Activated CD8-positive, alpha-beta T cell treated with anti-CD3 and anti-CD28 coated beads for 36 hours (primary cell): ENCODE measurements around the gene TTC28. TPM values are rescaled to one million over a fixed set of nuclear protein-coding genes. Genes with fewer than 3 reads are reported as not detected.

Source experiments
- ATAC-seq: fragments of 200-7000 bp; cut with Tn5 transposase; one replicate; pipeline ENCODE4 v1.10.0; 2021; ENCODE audit warnings: mild to moderate bottlenecking, moderate library complexity
- CTCF ChIA-PET: fragments of 350-600 bp; sonication (Branson Sonifier 250); formaldehyde crosslinking; loops from one replicate; lab custom pipeline; 2021; ENCODE audit warnings: antibody characterized with exemption; lab: Charles Lee
- POLR2A ChIA-PET: fragments of 350-600 bp; sonication (Branson Sonifier 250); formaldehyde crosslinking; loops from one replicate; lab custom pipeline; 2021; ENCODE audit warnings: antibody characterized with exemption; lab: Charles Lee
- DNase-seq: peaks from one replicate; pipeline ENCODE4 v3.0.0-alpha.2; 2020
- H3K27ac Mint-ChIP-seq: one replicate; pipeline ENCODE4 v1.8.0; 2021; ENCODE audit warnings: mild to moderate bottlenecking, mixed read lengths
- H3K27me3 Mint-ChIP-seq: one replicate; pipeline ENCODE4 v1.8.0; 2021; ENCODE audit warnings: mixed read lengths
- H3K36me3 Mint-ChIP-seq: one replicate; pipeline ENCODE4 v1.8.0; 2021; ENCODE audit warnings: low read depth, mixed read lengths
- H3K4me1 Mint-ChIP-seq: one replicate; pipeline ENCODE4 v1.8.0; 2021; ENCODE audit warnings: low read depth, mixed read lengths
- H3K4me3 Mint-ChIP-seq: one replicate; pipeline ENCODE4 v1.8.0; 2021; ENCODE audit warnings: mild to moderate bottlenecking, moderate library complexity, mixed read lengths
- H3K9me3 Mint-ChIP-seq: one replicate; pipeline ENCODE4 v1.8.0; 2021; ENCODE audit warnings: mixed read lengths
- intact Hi-C: fragments of 100-400 bp; cut with micrococcal nuclease; formaldehyde crosslinking; loops from one replicate; pipeline ENCODE4 v1.10.0; 2022
- total RNA-seq, 2 experiments: library from RNA; stranded (reverse); gene quantifications; one replicate each; pipeline ENCODE4 v1.2.3, GENCODE V29; 2021
- TF ChIP-seq, protein P1 (sequence below): fragments of 200-600 bp; IDR thresholded peaks from one replicate; pipeline ENCODE4 v1.8.0; 2022; ENCODE audit warnings: antibody characterized with exemption, mild to moderate bottlenecking

The TTC28 gene
- total RNA-seq, 2 experiments from 2014 or later: 0.58 to 1.9 TPM

DNA sequence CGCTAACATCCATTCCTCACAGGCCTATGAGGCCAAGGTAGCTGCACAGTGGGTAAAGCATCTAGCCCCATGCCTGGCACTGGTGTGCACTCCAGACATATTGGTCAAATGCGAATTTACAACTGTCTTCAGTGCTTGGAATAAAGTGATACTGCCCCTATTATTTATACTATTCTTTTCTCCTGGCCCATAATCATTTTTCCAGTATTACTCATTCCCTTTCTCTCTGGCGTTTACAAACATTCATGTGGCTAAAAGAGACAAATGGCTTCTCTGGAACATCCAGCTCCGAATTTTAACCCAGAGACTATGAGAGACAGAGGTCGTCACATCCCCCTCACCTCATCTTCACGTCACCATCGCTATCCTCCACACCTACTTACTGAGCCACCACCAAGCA is 673.4 kb downstream of the TTC28 start:
- ATAC-seq (no peak), DNase-seq (no peak)
- CTCF ChIA-PET: interaction anchor here (6.0 kb wide), 1 partner anchor 119 kb away, joined by 61 read pairs; no protein-coding TSS in a partner anchor
- POLR2A ChIA-PET: no interaction called here
- no peak overlapping the region for H3K27ac Mint-ChIP-seq
- H3K9me3 Mint-ChIP-seq: no peaks in the 10 kb centered on the region
- no peaks in the 10 kb centered on the region for H3K27me3 Mint-ChIP-seq
- no peaks in the 10 kb centered on the region for H3K4me1 Mint-ChIP-seq
- TF ChIP-seq, protein P1, sequence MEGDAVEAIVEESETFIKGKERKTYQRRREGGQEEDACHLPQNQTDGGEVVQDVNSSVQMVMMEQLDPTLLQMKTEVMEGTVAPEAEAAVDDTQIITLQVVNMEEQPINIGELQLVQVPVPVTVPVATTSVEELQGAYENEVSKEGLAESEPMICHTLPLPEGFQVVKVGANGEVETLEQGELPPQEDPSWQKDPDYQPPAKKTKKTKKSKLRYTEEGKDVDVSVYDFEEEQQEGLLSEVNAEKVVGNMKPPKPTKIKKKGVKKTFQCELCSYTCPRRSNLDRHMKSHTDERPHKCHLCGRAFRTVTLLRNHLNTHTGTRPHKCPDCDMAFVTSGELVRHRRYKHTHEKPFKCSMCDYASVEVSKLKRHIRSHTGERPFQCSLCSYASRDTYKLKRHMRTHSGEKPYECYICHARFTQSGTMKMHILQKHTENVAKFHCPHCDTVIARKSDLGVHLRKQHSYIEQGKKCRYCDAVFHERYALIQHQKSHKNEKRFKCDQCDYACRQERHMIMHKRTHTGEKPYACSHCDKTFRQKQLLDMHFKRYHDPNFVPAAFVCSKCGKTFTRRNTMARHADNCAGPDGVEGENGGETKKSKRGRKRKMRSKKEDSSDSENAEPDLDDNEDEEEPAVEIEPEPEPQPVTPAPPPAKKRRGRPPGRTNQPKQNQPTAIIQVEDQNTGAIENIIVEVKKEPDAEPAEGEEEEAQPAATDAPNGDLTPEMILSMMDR: no peak
- intact Hi-C loops: no loop called here
- H3K36me3 Mint-ChIP-seq: no peaks in the 10 kb centered on the region
- H3K4me3 Mint-ChIP-seq: no peak overlapping the region

DNA sequence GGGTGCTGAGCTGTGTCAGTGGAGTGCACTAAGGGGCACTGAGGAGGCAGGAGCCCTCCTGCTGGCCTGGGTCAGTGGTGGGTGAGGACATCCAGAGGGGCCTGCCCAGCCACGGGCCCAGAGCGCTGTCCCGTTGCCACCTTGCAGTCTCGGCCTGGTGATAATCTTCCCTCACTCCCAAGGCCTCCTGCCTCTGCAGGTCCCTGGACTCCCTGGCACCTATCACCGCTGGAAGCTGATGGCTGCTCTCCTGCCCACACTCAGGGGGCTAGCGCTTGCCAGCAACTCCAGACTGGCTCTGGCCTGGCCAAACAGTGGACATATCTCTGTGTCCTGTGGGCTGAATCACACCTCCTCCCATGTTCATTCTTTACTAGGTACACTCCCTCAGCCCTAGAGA is 674.1 kb downstream of the TTC28 start:
- TF ChIP-seq, protein P1: no peak
- no peaks in the 10 kb centered on the region for H3K27me3 Mint-ChIP-seq
- ATAC-seq (no peak), DNase-seq (no peak)
- H3K27ac Mint-ChIP-seq: no peak overlapping the region
- no peaks in the 10 kb centered on the region for H3K9me3 Mint-ChIP-seq
- H3K4me1 Mint-ChIP-seq: no peaks in the 10 kb centered on the region
- H3K36me3 Mint-ChIP-seq: no peaks in the 10 kb centered on the region
- POLR2A ChIA-PET: no interaction called here
- CTCF ChIA-PET: no interaction called here
- intact Hi-C loops: no loop called here
- no peak overlapping the region for H3K4me3 Mint-ChIP-seq

DNA sequence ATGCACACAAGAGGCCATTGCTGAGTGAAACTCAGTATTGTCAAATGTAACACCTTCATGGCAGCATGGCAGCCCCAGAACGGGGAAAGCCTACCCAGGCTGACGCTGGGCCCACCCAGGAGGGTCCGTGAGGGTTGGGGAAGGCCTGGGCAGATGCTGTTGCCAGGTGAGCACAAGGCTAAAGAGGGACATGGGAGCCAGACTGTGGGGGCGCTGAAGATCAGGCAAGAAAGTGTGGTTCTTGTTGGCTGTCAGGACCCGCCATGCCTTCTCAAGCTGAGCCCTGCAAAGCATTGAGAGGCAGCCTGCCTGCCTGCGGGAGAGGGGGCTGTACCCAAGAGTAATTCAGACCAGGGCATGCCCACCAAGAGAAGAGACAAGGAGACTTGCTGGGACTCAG is 675.6 kb downstream of the TTC28 start:
- intact Hi-C loops: no loop called here
- no peaks in the 10 kb centered on the region for H3K27me3 Mint-ChIP-seq
- DNase-seq: no peak
- no peak overlapping the region for H3K4me3 Mint-ChIP-seq
- H3K4me1 Mint-ChIP-seq: no peaks in the 10 kb centered on the region
- ATAC-seq: no peak
- ChIA-PET POLR2A (no interaction called here), CTCF (interaction anchor here (2.8 kb wide), 1 partner anchor 16 kb away, joined by 9 read pairs; no protein-coding TSS in a partner anchor)
- H3K9me3 Mint-ChIP-seq: no peaks in the 10 kb centered on the region
- TF ChIP-seq, protein P1: no peak
- H3K27ac Mint-ChIP-seq: no peak overlapping the region
- no peaks in the 10 kb centered on the region for H3K36me3 Mint-ChIP-seq

DNA sequence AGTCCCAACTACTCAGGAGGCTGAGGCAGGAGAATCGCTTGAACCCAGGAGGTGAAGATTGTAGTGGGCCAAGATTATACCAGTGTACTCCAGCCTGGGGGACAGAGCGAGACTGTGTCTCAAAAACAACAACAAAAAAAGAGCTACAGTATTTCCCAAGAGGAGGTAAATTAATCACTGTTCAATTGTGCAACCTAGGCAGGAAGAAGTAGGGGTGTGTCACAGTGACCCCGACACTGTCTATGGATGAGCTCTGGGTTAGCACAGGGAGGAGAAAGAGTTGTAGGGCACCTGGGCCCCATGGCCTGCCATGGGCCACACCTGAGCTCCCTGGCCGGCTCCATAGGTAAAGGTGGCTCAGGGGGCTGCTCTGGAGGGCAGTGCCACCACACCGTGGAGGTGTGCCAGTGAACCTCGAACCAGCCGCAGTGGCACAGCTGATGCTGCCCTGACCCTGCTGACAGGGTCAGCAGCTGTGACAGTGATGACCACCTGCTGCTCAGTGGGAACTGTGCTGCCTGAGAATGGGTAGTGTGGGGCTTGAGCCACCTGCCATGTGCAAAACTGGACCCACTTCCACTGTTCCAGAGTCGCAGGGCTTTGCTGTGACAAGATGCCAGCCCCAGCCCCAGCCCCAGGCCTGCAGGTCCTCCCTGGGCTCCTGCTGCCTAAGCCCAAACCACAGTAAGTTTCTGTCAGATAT is 676.6 kb downstream of the TTC28 start:
- ChIA-PET POLR2A (no interaction called here), CTCF (interaction anchor here (1.4 to 2.8 kb wide), 2 partner anchors 17 to 117 kb away, joined by 7 to 9 read pairs; no protein-coding TSS in a partner anchor)
- Mint-ChIP-seq H3K9me3 (no peaks in the 10 kb centered on the region), H3K36me3 (no peaks in the 10 kb centered on the region), H3K27me3 (no peaks in the 10 kb centered on the region), H3K27ac (no peak overlapping the region), H3K4me1 (no peaks in the 10 kb centered on the region), H3K4me3 (no peak overlapping the region)
- intact Hi-C loops: no loop called here
- TF ChIP-seq, protein P1: no peak
- DNase-seq: no peak
- no peak for ATAC-seq

DNA sequence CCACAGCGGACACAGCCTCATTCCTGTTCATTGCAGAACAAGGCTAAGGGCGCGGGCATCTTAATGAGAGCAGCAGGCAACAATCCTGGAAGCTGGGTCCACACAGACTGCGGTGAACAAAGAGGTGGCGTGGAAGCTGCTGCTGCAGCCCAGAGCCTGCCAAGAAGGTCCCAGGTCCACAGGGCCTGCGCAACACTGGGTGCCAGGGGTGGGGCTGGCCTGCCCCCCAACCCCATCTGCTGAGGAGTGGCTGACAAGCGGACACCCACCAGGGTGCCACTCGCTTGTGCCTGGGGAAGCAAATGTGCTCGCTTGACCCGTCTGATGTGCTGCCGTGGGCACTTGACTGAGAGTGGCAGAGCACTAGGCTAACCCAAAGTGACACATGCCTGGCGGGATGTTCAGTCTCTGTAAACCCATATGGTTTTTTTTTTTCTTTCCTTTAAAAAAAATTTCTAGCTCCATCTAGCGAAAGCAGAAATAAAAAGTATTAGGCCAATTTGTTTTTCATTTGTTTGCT is 677.4 kb downstream of the TTC28 start:
- no peak overlapping the region for H3K27ac Mint-ChIP-seq
- intact Hi-C loops: no loop called here
- DNase-seq (no peak), ATAC-seq (no peak)
- ChIA-PET CTCF (interaction anchor here (1.4 to 2.8 kb wide), 2 partner anchors 18 to 116 kb away, joined by 7 to 9 read pairs; no protein-coding TSS in a partner anchor), POLR2A (no interaction called here)
- no peak overlapping the region for H3K4me3 Mint-ChIP-seq
- H3K9me3 Mint-ChIP-seq: no peaks in the 10 kb centered on the region
- H3K36me3 Mint-ChIP-seq: no peaks in the 10 kb centered on the region
- H3K4me1 Mint-ChIP-seq: no peaks in the 10 kb centered on the region
- TF ChIP-seq, protein P1: no peak
- no peaks in the 10 kb centered on the region for H3K27me3 Mint-ChIP-seq
